Gastrocnemius medialis (tissue), 4 donors: ENCODE results near the gene PRPH. TPM values are rescaled to one million over a fixed set of nuclear protein-coding genes. Genes with fewer than 3 reads are reported as not detected.
"Not testable (repeated sequence)": the region's sequence is repeated elsewhere in the genome, so short reads cannot be mapped to it uniquely, and the experiment has no call there.

Experiments
- ATAC-seq, 2 donors: fragments of 150-250 bp; one replicate each; pipeline ENCODE4 v1.9.1; 2016
- DNase-seq, 2 donors: peaks; one replicate each; pipeline ENCODE4 v3.0.0-alpha.2; 2019
- H3K27ac ChIP-seq, 4 donors: fragments of 200-600 bp; sonication (generic); 1 replicate in 1 of 4; 2 replicates in 3 of 4; pipeline ENCODE4 v1.5.1; 2016 to 2018; ENCODE audit warnings: mild to moderate bottlenecking in 2 of 4, moderate library complexity in 1 of 4
- H3K27me3 ChIP-seq, 3 donors: fragments of 200-600 bp; sonication (generic) in 2 of 3; 1 replicate in 1 of 3; 2 replicates in 2 of 3; pipeline versions ENCODE4 v1.5.1 to v1.6.0; 2016 to 2019; ENCODE audit warnings: mild to moderate bottlenecking in 1 of 3, moderate library complexity in 1 of 3
- H3K36me3 ChIP-seq, 2 donors: fragments of 200-600 bp; sonication (generic) in 1 of 2; one replicate each; pipeline ENCODE4 v1.5.1; 2017 to 2018
- H3K4me1 ChIP-seq, 2 donors: fragments of 200-600 bp; sonication (generic) in 1 of 2; one replicate each; pipeline ENCODE4 v1.5.1; 2016 to 2017; ENCODE audit warnings: mild to moderate bottlenecking in 2 of 2
- H3K4me3 ChIP-seq, 4 donors: fragments of 200-600 bp; sonication (generic) in 3 of 4; 1 replicate in 1 of 4; 2 replicates in 3 of 4; pipeline ENCODE4 v1.5.1; 2016 to 2019; ENCODE audit warnings: mild to moderate bottlenecking in 2 of 4
- H3K9me3 ChIP-seq, 3 donors: fragments of 200-600 bp; sonication (generic) in 2 of 3; 1 replicate in 1 of 3; 2 replicates in 2 of 3; pipeline ENCODE4 v1.5.1; 2016 to 2019
- POLR2A ChIP-seq, 2 donors: fragments of 450-650 bp; IDR thresholded peaks; one replicate each; pipeline ENCODE4 v1.6.1; 2017; ENCODE audit warnings: antibody characterized with exemption in 2 of 2, mild to moderate bottlenecking in 2 of 2, moderate library complexity in 2 of 2
- in situ Hi-C, 4 donors: fragments of 200-750 bp; cut with MboI; loops; one replicate each; pipeline versions ENCODE4 v1.15.0 to v1.8.0; 2017; ENCODE audit warnings: low sequenced_read_pairs in 4 of 4
- intact Hi-C: fragments of 100-400 bp; cut with DNase I; formaldehyde crosslinking; loops from one replicate; pipeline ENCODE4 v1.15.1; 2023; ENCODE audit warnings: low total_unique reads
- total RNA-seq, 4 donors: library from RNA; depleted of rRNA; stranded (reverse); fragments of >200 nt; gene quantifications; one replicate each; pipeline versions ENCODE4 v1.1.0 to v1.2.3, GENCODE V29; 2016
- TF ChIP-seq, protein P1 (sequence below), 5 experiments: fragments of 450-650 bp in 3 of 5; fragments of 200-600 bp in 2 of 5; sonication (generic) in 2 of 5; IDR thresholded peaks in 4 of 5; conservative IDR thresholded peaks in 1 of 5; 1 replicate in 4 of 5; 2 replicates in 1 of 5; pipeline ENCODE4 v1.5.1; 2016 to 2019; ENCODE audit warnings: antibody characterized with exemption in 5 of 5, mild to moderate bottlenecking in 3 of 5, moderate library complexity in 3 of 5

The PRPH gene
- not detected for total RNA-seq

DNA sequence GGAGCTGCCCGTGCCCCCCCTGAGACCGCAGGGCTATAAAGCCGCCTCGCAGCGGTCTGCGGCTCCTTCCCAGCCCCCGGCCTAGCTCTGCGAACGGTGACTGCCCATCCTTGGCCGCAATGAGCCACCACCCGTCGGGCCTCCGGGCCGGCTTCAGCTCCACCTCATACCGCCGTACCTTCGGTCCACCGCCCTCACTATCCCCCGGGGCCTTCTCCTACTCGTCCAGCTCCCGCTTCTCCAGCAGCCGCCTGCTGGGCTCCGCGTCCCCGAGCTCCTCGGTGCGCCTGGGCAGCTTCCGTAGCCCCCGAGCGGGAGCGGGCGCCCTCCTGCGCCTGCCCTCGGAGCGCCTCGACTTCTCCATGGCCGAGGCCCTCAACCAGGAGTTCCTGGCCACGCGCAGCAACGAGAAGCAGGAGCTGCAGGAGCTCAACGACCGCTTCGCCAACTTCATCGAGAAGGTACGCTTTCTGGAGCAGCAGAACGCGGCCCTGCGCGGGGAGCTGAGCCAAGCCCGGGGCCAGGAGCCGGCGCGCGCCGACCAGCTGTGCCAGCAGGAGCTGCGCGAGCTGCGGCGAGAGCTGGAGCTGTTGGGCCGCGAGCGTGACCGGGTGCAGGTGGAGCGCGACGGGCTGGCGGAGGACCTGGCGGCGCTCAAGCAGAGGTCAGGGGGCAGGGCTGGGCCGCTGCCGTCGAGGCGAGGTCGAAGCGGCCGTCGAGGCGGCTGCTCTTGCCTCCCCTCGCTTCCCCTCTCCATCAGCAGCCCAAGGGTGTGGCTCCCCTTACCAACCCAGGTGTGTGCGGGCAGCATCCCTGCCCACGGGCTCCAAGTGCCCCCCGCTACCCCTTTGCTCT lies at the start of gene PRPH:
TSS of gene PRPH (plus strand) at position 66 of the 855 bp plus-strand sequence. CDS start at position 120, 54 bp downstream.
- DNase-seq = no peak

DNA sequence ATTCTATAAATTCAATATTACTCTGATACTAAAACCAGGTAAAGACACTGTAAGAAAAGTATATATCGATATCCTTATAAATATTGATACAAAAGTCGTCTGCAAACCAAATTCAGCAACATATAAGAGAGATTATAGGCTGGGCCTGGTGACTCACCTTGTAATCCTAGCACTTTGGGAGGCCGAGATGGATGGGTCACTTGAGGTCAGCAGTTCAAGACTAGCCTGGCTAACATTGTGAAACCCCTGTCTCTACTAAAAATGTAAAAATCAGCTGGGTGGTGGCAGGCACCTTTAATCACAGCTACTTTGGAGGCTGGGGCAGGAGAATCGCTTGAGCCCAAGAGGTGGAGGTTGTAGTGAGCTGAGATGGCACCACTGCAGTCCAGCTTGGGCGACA lies 43.6 kb upstream of the PRPH start:
- H3K9me3 ChIP-seq = no peaks in the 10 kb centered on the region
- H3K4me3 ChIP-seq = no peak overlapping the region
- ATAC-seq (no peak), DNase-seq (no peak)
- no peaks in the 10 kb centered on the region for H3K27me3 ChIP-seq
- no peaks in the 10 kb centered on the region for H3K4me1 ChIP-seq
- in situ Hi-C loops = no loop called here
- intact Hi-C loops = no loop called here
- no peaks in the 10 kb centered on the region for H3K36me3 ChIP-seq
- no peak overlapping the region for H3K27ac ChIP-seq
- TF ChIP-seq, protein P1, sequence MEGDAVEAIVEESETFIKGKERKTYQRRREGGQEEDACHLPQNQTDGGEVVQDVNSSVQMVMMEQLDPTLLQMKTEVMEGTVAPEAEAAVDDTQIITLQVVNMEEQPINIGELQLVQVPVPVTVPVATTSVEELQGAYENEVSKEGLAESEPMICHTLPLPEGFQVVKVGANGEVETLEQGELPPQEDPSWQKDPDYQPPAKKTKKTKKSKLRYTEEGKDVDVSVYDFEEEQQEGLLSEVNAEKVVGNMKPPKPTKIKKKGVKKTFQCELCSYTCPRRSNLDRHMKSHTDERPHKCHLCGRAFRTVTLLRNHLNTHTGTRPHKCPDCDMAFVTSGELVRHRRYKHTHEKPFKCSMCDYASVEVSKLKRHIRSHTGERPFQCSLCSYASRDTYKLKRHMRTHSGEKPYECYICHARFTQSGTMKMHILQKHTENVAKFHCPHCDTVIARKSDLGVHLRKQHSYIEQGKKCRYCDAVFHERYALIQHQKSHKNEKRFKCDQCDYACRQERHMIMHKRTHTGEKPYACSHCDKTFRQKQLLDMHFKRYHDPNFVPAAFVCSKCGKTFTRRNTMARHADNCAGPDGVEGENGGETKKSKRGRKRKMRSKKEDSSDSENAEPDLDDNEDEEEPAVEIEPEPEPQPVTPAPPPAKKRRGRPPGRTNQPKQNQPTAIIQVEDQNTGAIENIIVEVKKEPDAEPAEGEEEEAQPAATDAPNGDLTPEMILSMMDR (IDR thresholded peaks at IDR 0.05 in 4 of 5, conservative IDR thresholded peaks at IDR 0.05 in 1 of 5) = no peak
- no peak for TF ChIP-seq POLR2A (IDR thresholded peaks at IDR 0.05)

More for the DNA sequence above, at the start of gene PRPH:
- intact Hi-C loops (no loop called here), in situ Hi-C loops (no loop called here)
- no peak within 1 kb of the TSS for H3K27ac ChIP-seq
- no peak within 1 kb of the TSS for H3K4me3 ChIP-seq
- no peaks in the 10 kb centered on the region for H3K36me3 ChIP-seq
- TF ChIP-seq, protein P1 (IDR thresholded peaks at IDR 0.05 in 4 of 5, conservative IDR thresholded peaks at IDR 0.05 in 1 of 5) = no peak
- TF ChIP-seq POLR2A (IDR thresholded peaks at IDR 0.05) = no peak
- no peak for ATAC-seq
- peaks cover 41 to 46% (median 43%) of the 10 kb centered on the region in 3 donors for H3K27me3 ChIP-seq
- H3K9me3 ChIP-seq = no peaks in the 10 kb centered on the region
- H3K4me1 ChIP-seq = peaks cover 0 to 11% of the 10 kb centered on the region in 2 donors

DNA sequence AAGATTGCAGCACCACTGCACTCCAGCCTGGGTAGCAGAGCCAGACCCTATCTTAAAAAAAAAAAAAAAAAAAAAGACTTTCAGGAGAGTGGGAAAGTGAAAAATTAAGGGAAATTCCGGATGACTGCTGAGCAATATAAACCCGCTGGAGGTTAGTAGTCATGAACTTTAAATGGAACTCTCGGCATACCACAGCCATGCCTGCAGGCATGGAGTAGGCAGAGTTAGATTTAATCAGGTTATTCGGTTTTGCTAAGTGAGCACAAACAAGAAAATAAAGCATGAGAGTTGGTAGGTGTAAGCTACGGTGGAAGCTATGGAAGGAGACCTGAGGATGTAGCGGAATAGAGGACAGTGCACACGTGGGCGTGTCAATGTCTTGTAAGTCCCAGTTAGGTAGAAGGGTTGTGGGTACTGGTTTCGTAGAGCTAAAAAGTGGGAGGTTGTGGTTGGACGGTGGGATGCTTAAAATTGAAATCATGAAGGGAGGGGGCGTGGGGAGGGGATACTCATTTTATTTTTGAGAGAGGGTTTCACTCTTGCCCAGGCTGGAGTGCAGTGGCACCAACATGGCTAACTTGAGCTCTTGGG lies 41.8 kb upstream of the PRPH start:
- H3K27ac ChIP-seq = no peak overlapping the region

GRCh38 chr12:49255456-49255855 lies 39.5 kb upstream of the PRPH start:
- in situ Hi-C loops, DNase-seq, H3K9me3 ChIP-seq, H3K4me1 ChIP-seq, intact Hi-C loops, ATAC-seq, H3K27ac ChIP-seq, H3K27me3 ChIP-seq, H3K4me3 ChIP-seq, H3K36me3 ChIP-seq: not testable (repeated sequence)

More for the DNA sequence above, 41.8 kb upstream of the PRPH start:
- DNase-seq (no peak), ATAC-seq (no peak)
- TF ChIP-seq, protein P1 (IDR thresholded peaks at IDR 0.05 in 4 of 5, conservative IDR thresholded peaks at IDR 0.05 in 1 of 5) = no peak
- TF ChIP-seq POLR2A (IDR thresholded peaks at IDR 0.05) = no peak
- Histone ChIP-seq H3K4me3 (no peak overlapping the region), H3K36me3 (no peaks in the 10 kb centered on the region), H3K9me3 (no peaks in the 10 kb centered on the region), H3K4me1 (no peaks in the 10 kb centered on the region), H3K27me3 (no peaks in the 10 kb centered on the region)
- in situ Hi-C loops = no loop called here
- intact Hi-C loops = no loop called here

- Histone ChIP-seq H3K4me3 (no peak overlapping the region), H3K9me3 (no peaks in the 10 kb centered on the region), H3K4me1 (no peaks in the 10 kb centered on the region), H3K36me3 (no peaks in the 10 kb centered on the region), H3K27me3 (no peaks in the 10 kb centered on the region), H3K27ac (no peak overlapping the region)
- in situ Hi-C loops = no loop called here
- no peak for ATAC-seq
- no peak for DNase-seq
- TF ChIP-seq, protein P1 (IDR thresholded peaks at IDR 0.05 in 4 of 5, conservative IDR thresholded peaks at IDR 0.05 in 1 of 5) = no peak
- TF ChIP-seq POLR2A (IDR thresholded peaks at IDR 0.05) = no peak
- intact Hi-C loops = no loop called here
Measured at GRCh38 chr12:49255857-49256637, 38.9 kb upstream of the PRPH start.

- H3K4me3 ChIP-seq, H3K27me3 ChIP-seq, ATAC-seq, H3K4me1 ChIP-seq, H3K9me3 ChIP-seq, DNase-seq, in situ Hi-C loops, intact Hi-C loops, H3K36me3 ChIP-seq, H3K27ac ChIP-seq: not testable (repeated sequence)
Measured at GRCh38 chr12:49257508-49258184, 37.3 kb upstream of the PRPH start.
